Mesendoderm (in vitro differentiated cells): ENCODE measurements around the gene LNPEP.

Source experiments
- DNase-seq: peaks from one replicate; pipeline ENCODE4 v3.0.0; 2013
- H2AK5ac ChIP-seq: 2 replicates; pipeline ENCODE4 v1.6.1; 2013; ENCODE audit warnings: low read length, inconsistent platforms
- H2BK120ac ChIP-seq: 2 replicates; pipeline ENCODE4 v1.6.1; 2013; ENCODE audit warnings: low read depth, mild to moderate bottlenecking, low read length, moderate library complexity, mixed read lengths
- H2BK15ac ChIP-seq: replicated peaks from 2 replicates; pipeline ENCODE4 v1.6.1; 2013; ENCODE audit warnings: low read depth, mild to moderate bottlenecking, moderate library complexity
- H2BK5ac ChIP-seq: 2 replicates; pipeline ENCODE4 v1.6.1; 2013; ENCODE audit warnings: low read length, inconsistent platforms
- H3K18ac ChIP-seq: 2 replicates; pipeline ENCODE4 v1.6.1; 2013; ENCODE audit warnings: mild to moderate bottlenecking, low read length, mixed read lengths
- H3K23ac ChIP-seq: one replicate; pipeline ENCODE4 v1.6.1; 2013; ENCODE audit warnings: low read length
- H3K27ac ChIP-seq: 2 replicates; pipeline ENCODE4 v1.5.1; 2013; ENCODE audit warnings: low read depth, mild to moderate bottlenecking, inconsistent platforms, low read length, moderate library complexity
- H3K27me3 ChIP-seq: 2 replicates; pipeline ENCODE4 v1.6.1; 2013; ENCODE audit warnings: low read length, control low read depth, mild to moderate bottlenecking, inconsistent platforms; ENCODE audit not compliant: insufficient read depth, poor library complexity
- H3K36me3 ChIP-seq: 2 replicates; pipeline ENCODE4 v1.6.1; 2013; ENCODE audit warnings: low read length, inconsistent platforms; ENCODE audit not compliant: control insufficient read depth, insufficient read depth
- H3K4ac ChIP-seq: one replicate; pipeline ENCODE4 v1.6.1; 2013; ENCODE audit warnings: low read depth, mild to moderate bottlenecking, low read length, moderate library complexity
- H3K4me1 ChIP-seq: 2 replicates; pipeline ENCODE4 v1.6.1; 2013; ENCODE audit warnings: low read depth, low read length, inconsistent platforms; ENCODE audit not compliant: control insufficient read depth
- H3K4me2 ChIP-seq: 2 replicates; pipeline ENCODE4 v1.6.1; 2013; ENCODE audit warnings: low read length
- H3K4me3 ChIP-seq: 2 replicates; pipeline ENCODE4 v1.5.1; 2013; ENCODE audit warnings: mild to moderate bottlenecking, low read length
- H3K56ac ChIP-seq: one replicate; pipeline ENCODE4 v1.6.1; 2013; ENCODE audit warnings: low read length
- H3K79me1 ChIP-seq: 2 replicates; pipeline ENCODE4 v1.6.1; 2013; ENCODE audit warnings: low read length, inconsistent platforms
- H3K79me2 ChIP-seq: 2 replicates; pipeline ENCODE4 v1.6.1; 2013; ENCODE audit warnings: mild to moderate bottlenecking, low read length; ENCODE audit not compliant: control insufficient read depth, insufficient read depth
- H3K9ac ChIP-seq: 2 replicates; pipeline ENCODE4 v1.6.1; 2013; ENCODE audit warnings: low read length, inconsistent platforms
- H4K5ac ChIP-seq: one replicate; pipeline ENCODE4 v1.6.1; 2013; ENCODE audit warnings: low read length
- H4K8ac ChIP-seq: one replicate; pipeline ENCODE4 v1.6.1; 2013; ENCODE audit warnings: low read depth, mild to moderate bottlenecking, control low read depth, low read length, moderate library complexity
- WGBS: extraction: QIAGEN DNeasy Blood & Tissue Kit; methylation state at CpG from one replicate; pipeline ENCODE4 v1.1.7; 2013; ENCODE audit warnings: low lambda C conversion rate, missing lambda C conversion rate; ENCODE audit not compliant: insufficient coverage; ENCODE audit errors: extremely low coverage; 5-methylcytosine and 5-hydroxymethylcytosine counted together

The LNPEP gene

GRCh38 chr5:96901841-96902240, 34.0 kb upstream of the LNPEP start:
- DNase-seq, result no peak
- Histone ChIP-seq H3K4ac (no peak overlapping the region), H3K79me1 (no peaks in the 10 kb centered on the region), H3K23ac (no peak overlapping the region), H4K5ac (no peak overlapping the region), H4K8ac (no peak overlapping the region), H2BK5ac (no peak overlapping the region), H3K27me3 (no peaks in the 10 kb centered on the region), H3K9ac (no peak overlapping the region), H3K79me2 (no peaks in the 10 kb centered on the region), H3K4me2 (no peak overlapping the region), H2BK120ac (no peak overlapping the region), H3K18ac (no peak overlapping the region), H2AK5ac (no peak overlapping the region), H3K27ac (no peak overlapping the region), H2BK15ac (no peak overlapping the region), H3K56ac (no peak overlapping the region), H3K4me3 (no peak overlapping the region), H3K4me1 (no peaks in the 10 kb centered on the region), H3K36me3 (no peaks in the 10 kb centered on the region)
- WGBS, result no CpG with 5 or more reads among the region's 1 CpG

GRCh38 chr5:96902876-96903275, 33.0 kb upstream of the LNPEP start:
- no peak overlapping the region for H3K4me3 ChIP-seq
- H3K4me1 ChIP-seq, result no peaks in the 10 kb centered on the region
- no peak overlapping the region for H3K4me2 ChIP-seq
- no peak overlapping the region for H4K5ac ChIP-seq
- no peak overlapping the region for H3K4ac ChIP-seq
- no peak overlapping the region for H3K23ac ChIP-seq
- no peak overlapping the region for H2BK120ac ChIP-seq
- no peak overlapping the region for H2AK5ac ChIP-seq
- no peak overlapping the region for H3K56ac ChIP-seq
- no peaks in the 10 kb centered on the region for H3K79me1 ChIP-seq
- no peak overlapping the region for H4K8ac ChIP-seq
- no peaks in the 10 kb centered on the region for H3K27me3 ChIP-seq
- no peak overlapping the region for H2BK15ac ChIP-seq
- no peaks in the 10 kb centered on the region for H3K79me2 ChIP-seq
- no peak overlapping the region for H3K9ac ChIP-seq
- H2BK5ac ChIP-seq, result no peak overlapping the region
- no peak overlapping the region for H3K18ac ChIP-seq
- no peak for DNase-seq
- H3K27ac ChIP-seq, result no peak overlapping the region
- no CpG with 5 or more reads among the region's 3 CpGs for WGBS
- H3K36me3 ChIP-seq, result no peaks in the 10 kb centered on the region

- no CpG with 5 or more reads among the region's 2 CpGs for whole genome bisulfite sequencing
Measured at GRCh38 chr5:96903300-96903699, 32.6 kb upstream of the LNPEP start.

GRCh38 chr5:96904054-96904931, 31.6 kb upstream of the LNPEP start:
- 100% methylated on average over 1 of the region's 3 CpGs for WGBS
- Histone ChIP-seq H3K4me2 (no peak overlapping the region), H3K79me1 (no peaks in the 10 kb centered on the region), H4K8ac (no peak overlapping the region), H3K9ac (no peak overlapping the region), H3K56ac (no peak overlapping the region), H3K18ac (no peak overlapping the region), H3K23ac (no peak overlapping the region), H2BK120ac (no peak overlapping the region), H2BK15ac (no peak overlapping the region), H3K4ac (no peak overlapping the region), H2BK5ac (no peak overlapping the region), H3K36me3 (no peaks in the 10 kb centered on the region), H4K5ac (no peak overlapping the region), H3K4me3 (no peak overlapping the region), H3K4me1 (no peaks in the 10 kb centered on the region), H3K27me3 (no peaks in the 10 kb centered on the region), H3K79me2 (no peaks in the 10 kb centered on the region), H3K27ac (no peak overlapping the region), H2AK5ac (no peak overlapping the region)
- no peak for DNase-seq

More at GRCh38 chr5:96903300-96903699, 32.6 kb upstream of the LNPEP start:
- H3K79me1 ChIP-seq, result no peaks in the 10 kb centered on the region
- no peak overlapping the region for H4K8ac ChIP-seq
- no peak overlapping the region for H3K4me2 ChIP-seq
- no peaks in the 10 kb centered on the region for H3K4me1 ChIP-seq
- no peak overlapping the region for H3K9ac ChIP-seq
- no peaks in the 10 kb centered on the region for H3K36me3 ChIP-seq
- H2BK120ac ChIP-seq, result no peak overlapping the region
- no peak overlapping the region for H3K4me3 ChIP-seq
- H3K56ac ChIP-seq, result no peak overlapping the region
- no peak overlapping the region for H4K5ac ChIP-seq
- H3K79me2 ChIP-seq, result no peaks in the 10 kb centered on the region
- no peak for DNase-seq
- H2AK5ac ChIP-seq, result no peak overlapping the region
- no peak overlapping the region for H3K27ac ChIP-seq
- no peak overlapping the region for H3K4ac ChIP-seq
- H3K23ac ChIP-seq, result no peak overlapping the region
- no peak overlapping the region for H3K18ac ChIP-seq
- H2BK5ac ChIP-seq, result no peak overlapping the region
- H2BK15ac ChIP-seq, result no peak overlapping the region
- H3K27me3 ChIP-seq, result no peaks in the 10 kb centered on the region

GRCh38 chr5:96905864-96906263, 30.0 kb upstream of the LNPEP start:
- no peaks in the 10 kb centered on the region for H3K79me2 ChIP-seq
- H3K9ac ChIP-seq, result no peak overlapping the region
- H3K4me2 ChIP-seq, result no peak overlapping the region
- H3K23ac ChIP-seq, result no peak overlapping the region
- no peaks in the 10 kb centered on the region for H3K36me3 ChIP-seq
- H4K5ac ChIP-seq, result no peak overlapping the region
- no peak overlapping the region for H3K4me3 ChIP-seq
- H4K8ac ChIP-seq, result no peak overlapping the region
- H3K56ac ChIP-seq, result no peak overlapping the region
- no peaks in the 10 kb centered on the region for H3K27me3 ChIP-seq
- no peak overlapping the region for H3K18ac ChIP-seq
- no peak overlapping the region for H2AK5ac ChIP-seq
- DNase-seq, result no peak
- no peak overlapping the region for H2BK15ac ChIP-seq
- no peak overlapping the region for H3K27ac ChIP-seq
- no peak overlapping the region for H2BK5ac ChIP-seq
- no peaks in the 10 kb centered on the region for H3K4me1 ChIP-seq
- H3K4ac ChIP-seq, result no peak overlapping the region
- no peaks in the 10 kb centered on the region for H3K79me1 ChIP-seq
- WGBS, result no CpG with 5 or more reads among the region's 3 CpGs
- no peak overlapping the region for H2BK120ac ChIP-seq

GRCh38 chr5:96909003-96909402, 26.9 kb upstream of the LNPEP start:
- no peaks in the 10 kb centered on the region for H3K36me3 ChIP-seq
- no CpG with 5 or more reads among the region's 4 CpGs for WGBS

More at GRCh38 chr5:96909003-96909402, 26.9 kb upstream of the LNPEP start:
- no peak overlapping the region for H3K56ac ChIP-seq
- no peak overlapping the region for H3K4me2 ChIP-seq
- H2BK5ac ChIP-seq, result no peak overlapping the region
- H4K8ac ChIP-seq, result no peak overlapping the region
- DNase-seq, result no peak
- no peak overlapping the region for H2AK5ac ChIP-seq
- no peaks in the 10 kb centered on the region for H3K79me1 ChIP-seq
- no peak overlapping the region for H3K27ac ChIP-seq
- no peak overlapping the region for H2BK120ac ChIP-seq
- no peak overlapping the region for H4K5ac ChIP-seq
- H3K18ac ChIP-seq, result no peak overlapping the region
- H3K4ac ChIP-seq, result no peak overlapping the region
- H3K23ac ChIP-seq, result no peak overlapping the region
- no peak overlapping the region for H2BK15ac ChIP-seq
- H3K9ac ChIP-seq, result no peak overlapping the region
- H3K27me3 ChIP-seq, result no peaks in the 10 kb centered on the region
- no peak overlapping the region for H3K4me3 ChIP-seq
- no peaks in the 10 kb centered on the region for H3K4me1 ChIP-seq
- H3K79me2 ChIP-seq, result no peaks in the 10 kb centered on the region
